Activated CD4-positive, CD25-positive, alpha-beta regulatory T cell (primary cell): Measurements from ENCODE around the gene BFAR.
"Not testable (repeated sequence)": the region's sequence is repeated elsewhere in the genome, so short reads cannot be mapped to it uniquely, and the experiment has no call there.

ENCODE experiments used
- DNase-seq, 4 experiments: peaks; one replicate each; lab custom pipeline; 2025; lab: John Stamatoyannopoulos, UW

The BFAR gene

DNA sequence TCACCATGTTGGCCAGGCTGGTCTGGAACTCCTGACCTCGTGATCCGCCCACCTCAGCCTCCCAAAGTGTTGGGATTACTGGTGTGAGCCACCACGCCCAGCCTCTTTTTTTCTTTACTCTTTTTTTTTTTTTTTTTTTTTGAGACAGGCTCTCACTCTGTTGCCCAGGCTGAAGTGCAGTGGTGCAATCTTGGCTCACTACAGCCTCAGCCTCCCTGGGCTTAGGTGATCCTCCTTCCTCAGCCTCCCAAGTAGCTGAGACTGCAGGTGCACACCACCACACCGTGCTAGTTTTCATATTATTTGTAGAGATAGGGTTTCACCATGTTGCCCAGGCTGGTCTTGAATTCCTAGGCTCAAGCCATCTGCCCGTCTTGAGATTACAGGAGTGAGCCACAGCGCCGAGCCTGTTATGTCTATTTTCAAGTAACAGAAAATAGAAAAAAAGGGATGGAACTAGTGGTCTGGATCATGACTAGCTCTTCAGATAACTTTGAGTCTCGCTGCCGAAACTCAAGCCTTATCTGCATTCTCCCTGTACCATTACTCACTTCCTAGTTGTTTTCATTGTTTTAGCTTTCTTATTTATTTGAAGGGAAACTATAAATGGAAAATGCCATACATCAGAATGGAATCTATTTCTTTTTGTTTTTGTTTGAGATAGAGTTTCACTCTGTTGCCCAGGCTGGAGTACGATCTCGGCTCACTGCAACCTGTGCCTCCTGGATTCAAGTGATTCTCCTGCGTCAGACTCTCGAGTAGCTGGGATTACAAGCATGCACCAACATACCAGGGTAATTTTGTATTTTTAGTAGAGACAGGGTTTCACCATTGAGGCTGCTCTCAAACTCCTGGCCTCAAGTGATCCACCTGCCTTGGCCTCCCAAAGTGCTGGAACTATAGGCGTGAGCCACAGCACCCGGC lies 53.4 kb downstream of the BFAR start:
- not testable (repeated sequence) for DNase-seq

GRCh38 chr16:14694129-14694528 lies 61.4 kb downstream of the BFAR start, which contains the start of gene PLA2G10:
PLA2G10 (minus strand) TSS chr16:14694308; CDS start chr16:14694229, 79 bp downstream.
- DNase-seq: not testable (repeated sequence)

- DNase-seq: not testable (repeated sequence)
Measured at GRCh38 chr16:14701859-14702258, 69.1 kb downstream of the BFAR start.

GRCh38 chr16:14702672-14703071 lies 69.9 kb downstream of the BFAR start:
- DNase-seq: not testable (repeated sequence)

GRCh38 chr16:14703156-14704011 lies 70.6 kb downstream of the BFAR start, which contains the start of gene NPIPA3:
NPIPA3 (plus strand) TSS chr16:14703411; CDS start chr16:14708944, 5,533 bp downstream.
- not testable (repeated sequence) for DNase-seq
